HG03571 (cell line): ENCODE measurements around the gene BCKDK.
A peak's percentile ranks its signal among the peaks of the same experiment; 100 is the strongest.
"Not testable (repeated sequence)": the region's sequence is repeated elsewhere in the genome, so short reads cannot be mapped to it uniquely, and the experiment has no call there.

Experiments
- ATAC-seq: cut with Tn5 transposase; IDR thresholded peaks from one replicate; pipeline ENCODE4 v1.9.1; 2021; ENCODE audit not compliant: unreplicated experiment

The BCKDK gene

DNA sequence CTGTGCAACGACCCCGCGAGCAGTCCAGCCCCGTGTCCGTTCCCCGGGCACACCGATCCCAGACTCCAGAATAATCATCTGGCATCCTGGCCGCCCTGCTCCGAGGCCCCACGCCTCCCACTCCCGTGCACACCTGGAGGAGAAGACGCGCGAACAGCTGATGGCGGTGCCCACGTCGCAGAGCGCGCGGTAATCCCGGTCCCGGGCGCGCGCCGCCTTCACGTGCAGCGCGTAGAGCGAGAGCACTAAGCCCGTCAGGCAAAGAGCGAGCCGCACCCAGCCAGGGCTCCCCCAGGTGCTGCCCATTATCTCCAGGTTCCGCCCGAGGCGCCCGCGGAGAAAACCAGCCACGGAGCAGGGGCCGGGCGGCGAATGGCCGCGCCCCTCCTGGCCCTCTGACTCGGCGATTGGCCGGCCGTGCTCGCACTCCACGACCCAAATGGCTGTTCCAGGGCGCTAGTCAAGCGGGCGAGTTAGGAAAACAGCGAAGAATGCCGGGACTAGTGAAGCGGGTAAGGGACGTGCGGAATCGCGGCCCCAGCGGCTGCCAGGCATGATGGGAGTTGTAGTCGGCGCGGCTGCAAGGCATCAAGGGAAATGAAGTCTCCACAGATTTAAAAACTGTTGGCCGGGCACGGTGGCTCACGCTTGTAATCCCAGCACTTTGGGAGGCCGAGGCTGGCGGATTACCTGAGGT, 13.6 kb upstream of the BCKDK start, which contains the start of gene VKORC1:
TSS of gene VKORC1 (minus strand) at position 374 of the 697 bp plus-strand sequence. CDS start at position 306, 68 bp downstream.
- ATAC-seq: peak; percentile 84

DNA sequence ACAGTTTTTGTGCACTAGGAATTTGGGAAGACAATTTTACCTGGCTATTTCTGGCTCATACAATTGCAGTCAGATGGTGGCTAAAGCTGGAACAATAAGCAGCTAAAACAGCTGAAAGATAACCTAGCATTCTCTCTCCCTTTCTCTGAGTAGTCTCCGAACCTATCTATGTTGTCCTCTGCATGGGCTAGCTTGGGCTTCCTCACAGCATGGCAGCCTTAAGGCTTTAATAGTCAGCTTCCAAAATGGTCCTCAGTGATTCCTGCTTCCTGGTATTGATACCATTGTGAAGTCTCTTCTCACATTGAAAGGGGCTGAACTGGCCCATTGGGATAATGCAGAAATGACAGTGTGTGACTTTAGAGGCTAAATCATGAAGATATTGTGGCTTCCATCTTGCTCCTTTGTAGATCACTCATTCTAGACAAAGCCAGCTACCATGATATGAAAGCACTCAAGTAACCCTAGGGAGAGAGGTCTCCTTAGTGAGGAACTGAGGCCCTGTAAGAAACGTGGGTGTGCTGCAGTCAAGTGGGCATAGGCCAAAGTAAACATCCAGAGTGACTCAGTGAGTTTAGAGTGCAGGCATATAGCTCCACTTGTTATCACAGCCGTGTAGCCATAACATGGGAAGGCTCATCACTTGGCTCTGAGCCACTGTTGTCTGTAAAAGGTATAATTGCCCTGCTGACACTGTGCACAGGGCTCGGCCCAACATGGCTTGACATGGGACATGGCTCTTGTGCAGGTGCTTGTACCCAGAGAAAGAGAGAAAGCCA, 8.1 kb upstream of the BCKDK start:
- no peak for ATAC-seq

DNA sequence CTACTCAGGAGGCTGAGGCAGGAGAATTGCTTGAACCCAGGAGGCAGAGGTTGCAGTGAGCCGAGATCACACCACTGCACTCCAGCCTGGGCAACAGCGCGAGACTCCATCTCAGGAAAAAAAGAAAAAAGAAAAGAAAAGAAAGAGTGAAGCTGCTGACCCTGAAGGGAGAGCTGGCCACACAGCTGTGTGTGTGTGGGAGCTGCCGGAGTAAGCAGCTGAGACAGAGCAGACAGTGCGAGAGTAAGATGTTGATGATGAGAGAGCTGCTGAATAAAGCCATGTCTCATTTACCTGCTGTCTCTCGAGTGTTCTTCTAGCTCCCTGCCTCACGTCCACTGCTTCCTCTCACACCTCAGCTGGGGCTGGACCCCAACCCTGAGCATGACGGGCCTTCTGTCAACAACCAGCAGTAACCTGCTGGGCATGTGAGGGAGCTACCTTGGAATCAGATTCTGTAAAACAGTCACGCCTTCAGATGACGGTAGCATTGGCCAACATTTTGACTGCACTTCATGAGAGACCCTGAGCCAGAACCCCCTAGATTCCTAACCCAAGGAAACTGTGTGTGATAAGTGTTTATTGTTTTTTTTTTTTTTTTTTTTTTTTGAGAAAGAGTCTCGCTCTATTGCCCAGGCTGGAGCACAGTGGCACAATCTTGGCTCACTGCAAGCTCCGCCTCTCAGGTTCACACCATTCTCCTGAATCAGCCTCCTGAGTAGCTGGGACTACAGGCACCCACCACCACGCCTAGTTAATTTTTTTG, 7.1 kb upstream of the BCKDK start:
- ATAC-seq: not testable (repeated sequence)

DNA sequence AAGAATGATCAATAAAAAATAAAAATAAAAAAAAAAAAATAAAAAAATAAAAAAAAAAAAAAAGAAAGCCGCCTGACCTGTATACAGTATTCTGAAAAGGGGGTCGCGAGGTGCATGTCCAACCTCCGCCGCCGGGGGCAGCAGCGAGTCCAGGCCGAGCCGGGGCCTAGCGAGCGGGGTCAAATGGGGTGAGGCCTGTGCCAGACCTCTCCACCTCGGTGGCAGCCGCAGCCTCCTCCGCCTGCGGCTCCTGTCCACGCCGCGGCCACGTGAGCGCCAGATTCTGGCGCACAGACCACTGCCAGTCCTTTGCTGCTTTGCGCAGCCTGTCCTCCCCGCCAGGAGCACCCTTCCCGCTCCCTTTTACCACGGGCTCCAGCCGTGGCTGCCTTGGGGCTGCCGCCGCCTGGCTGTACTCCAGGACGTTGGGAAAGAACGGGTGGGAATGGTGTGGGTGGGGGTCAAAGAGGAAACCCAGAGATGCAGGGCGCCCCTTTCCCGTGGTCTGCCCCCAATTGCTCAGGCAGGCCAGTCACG, 2.4 kb upstream of the BCKDK start:
- no peak for ATAC-seq

GRCh38 chr16:31106509-31107464, 1.4 kb upstream of the BCKDK start:
- no peak for ATAC-seq

GRCh38 chr16:31107465-31107867, 720 bp upstream of the BCKDK start:
- peak; percentile 38 for ATAC-seq

- no peak for ATAC-seq
Observed at GRCh38 chr16:31108794-31109558, 790 bp downstream of the BCKDK start.

DNA sequence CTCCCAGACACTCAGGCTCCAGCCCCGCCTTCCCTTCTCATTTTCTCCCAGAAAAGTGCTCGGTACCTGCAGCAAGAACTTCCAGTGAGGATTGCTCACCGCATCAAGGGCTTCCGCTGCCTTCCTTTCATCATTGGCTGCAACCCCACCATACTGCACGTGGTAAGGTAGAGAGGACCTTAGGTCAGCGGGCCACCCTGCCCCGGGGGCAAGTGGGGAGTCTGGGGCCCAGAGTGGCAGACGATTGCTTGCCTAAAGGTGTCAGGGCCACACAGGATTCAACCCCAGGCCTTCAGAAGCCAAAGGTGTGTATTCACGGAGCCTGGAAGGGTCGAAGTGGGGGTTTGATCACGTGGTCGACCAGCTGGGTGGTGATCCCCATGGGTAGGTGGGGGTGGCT, 1.4 kb downstream of the BCKDK start:
- no peak for ATAC-seq

DNA sequence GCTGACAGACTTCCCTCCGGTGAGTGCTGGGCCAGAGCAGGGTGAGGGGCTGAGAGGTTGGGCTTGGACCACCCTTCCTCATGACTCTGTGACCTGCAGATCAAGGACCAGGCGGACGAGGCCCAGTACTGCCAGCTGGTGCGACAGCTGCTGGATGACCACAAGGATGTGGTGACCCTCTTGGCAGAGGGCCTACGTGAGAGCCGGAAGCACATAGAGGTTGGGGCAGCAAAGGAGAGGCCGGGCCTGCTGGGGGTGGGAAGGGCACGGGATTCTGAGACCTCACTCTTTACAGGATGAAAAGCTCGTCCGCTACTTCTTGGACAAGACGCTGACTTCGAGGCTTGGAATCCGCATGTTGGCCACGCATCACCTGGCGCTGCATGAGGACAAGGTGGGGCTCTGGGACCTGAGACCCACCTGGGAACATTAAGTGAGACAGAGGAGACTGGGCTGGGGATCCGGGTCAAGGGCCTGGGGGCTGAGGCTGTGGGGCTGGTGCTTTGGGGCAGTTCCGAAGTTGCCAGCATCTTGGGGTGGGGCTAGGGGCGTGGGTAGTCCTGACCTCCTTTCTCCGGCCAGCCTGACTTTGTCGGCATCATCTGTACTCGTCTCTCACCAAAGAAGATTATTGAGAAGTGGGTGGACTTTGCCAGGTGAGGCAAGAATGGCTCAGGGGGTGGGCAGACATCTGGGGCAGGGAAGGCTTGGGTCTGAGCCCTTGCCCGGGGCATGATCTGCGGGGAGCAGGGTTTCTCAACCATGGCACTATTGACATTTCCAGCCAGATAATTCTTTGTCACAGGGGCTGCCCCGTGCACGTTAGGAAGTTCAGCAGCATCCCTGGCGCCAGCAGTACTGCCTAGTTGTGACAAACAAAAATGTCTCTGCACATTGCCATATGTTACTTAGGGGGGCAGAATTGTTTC, 2.2 kb downstream of the BCKDK start:
- no peak for ATAC-seq

- ATAC-seq: no peak
Observed at GRCh38 chr16:31111881-31112466, 3.8 kb downstream of the BCKDK start.

DNA sequence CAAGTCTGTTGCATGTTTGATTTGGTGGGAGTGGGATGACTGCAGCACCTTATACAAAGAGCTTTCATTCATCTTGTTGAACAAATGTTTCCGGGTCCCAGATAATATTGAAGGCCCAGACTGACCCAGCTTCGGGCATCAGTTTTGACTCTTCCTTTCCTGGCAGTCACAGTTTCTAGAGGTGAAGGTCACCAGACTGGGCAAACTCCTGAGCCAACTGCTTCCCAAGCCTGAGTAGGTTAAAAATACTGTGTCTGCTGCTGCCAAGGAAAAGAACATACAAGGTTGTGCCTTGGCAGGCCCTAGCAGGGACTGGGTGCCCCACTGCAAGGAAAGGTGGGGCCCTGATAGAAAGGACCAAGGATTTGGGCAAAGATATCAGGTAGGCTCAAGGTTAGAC, 4.5 kb downstream of the BCKDK start:
- no peak for ATAC-seq

DNA sequence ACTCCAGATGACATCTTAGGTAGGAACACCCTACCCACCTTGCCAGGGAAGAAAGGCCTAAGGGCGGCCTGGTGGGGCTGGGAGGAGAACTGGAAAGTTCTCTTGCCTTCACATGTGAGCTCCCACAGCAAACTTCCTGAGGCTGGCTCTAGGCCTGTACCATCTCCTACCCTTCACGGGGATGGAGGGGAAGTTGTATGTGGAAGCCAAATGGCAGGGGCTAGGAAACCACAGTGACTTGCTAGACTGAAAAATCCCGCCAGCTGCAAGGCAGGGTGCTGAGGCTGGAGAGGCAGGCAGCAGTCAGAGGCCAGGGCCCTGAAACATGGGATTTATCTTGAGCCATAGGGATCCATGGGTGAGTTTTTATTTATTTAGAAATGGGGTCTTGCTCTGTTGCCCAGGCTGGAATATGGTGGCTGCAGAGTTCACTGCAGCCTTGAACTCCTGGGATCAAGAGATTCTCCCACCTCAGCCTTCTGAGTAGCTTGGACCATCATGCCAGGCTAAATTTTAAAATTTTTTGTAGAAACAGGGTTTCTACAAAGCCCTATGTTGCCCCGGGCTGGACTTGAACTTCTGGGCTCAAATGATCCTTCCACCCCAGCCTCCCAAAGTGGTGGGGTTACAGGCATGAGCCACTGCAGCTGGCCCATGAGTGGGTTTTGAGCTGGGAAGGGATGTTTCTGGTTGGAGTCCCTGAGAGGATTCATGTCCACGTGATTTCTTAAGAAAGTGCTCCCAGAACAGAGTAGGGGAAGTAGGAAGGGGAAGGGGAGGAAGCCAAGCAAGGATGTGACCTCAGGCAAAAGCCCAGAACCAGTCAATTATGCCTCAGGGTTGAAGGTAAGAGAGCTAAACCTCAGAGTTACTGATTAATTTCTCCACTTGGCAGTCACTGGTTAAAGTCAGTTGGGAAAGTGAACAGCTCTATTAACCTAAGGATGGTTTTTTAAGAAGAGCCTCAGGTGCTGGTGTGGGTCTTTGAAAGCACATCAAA, 5.2 kb downstream of the BCKDK start:
- no peak for ATAC-seq

DNA sequence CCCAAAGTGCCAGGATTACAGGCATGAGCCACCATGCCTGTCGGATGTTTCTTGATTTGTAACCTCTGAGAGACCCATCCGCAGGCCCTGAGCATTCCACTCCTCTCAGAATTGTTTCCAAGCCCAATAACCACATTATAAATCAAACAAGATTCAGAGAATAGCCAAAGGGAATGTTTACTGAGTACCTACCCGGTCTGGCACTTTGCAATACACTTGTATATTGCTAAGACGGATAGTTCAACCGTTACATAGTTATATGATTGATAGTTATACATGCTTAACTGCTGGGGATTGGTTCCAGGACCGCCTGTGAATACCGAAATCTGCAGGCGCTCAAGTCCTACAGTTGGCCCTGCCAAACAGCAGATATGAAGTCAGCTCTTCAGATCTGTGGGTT, 6.3 kb downstream of the BCKDK start:
- no peak for ATAC-seq

GRCh38 chr16:31117384-31118222, 9.4 kb downstream of the BCKDK start, which contains the start of gene KAT8:
Gene KAT8 (plus strand): TSS chr16:31117664. CDS start chr16:31117682, 18 bp downstream.
- peak; percentile 81 for ATAC-seq

DNA sequence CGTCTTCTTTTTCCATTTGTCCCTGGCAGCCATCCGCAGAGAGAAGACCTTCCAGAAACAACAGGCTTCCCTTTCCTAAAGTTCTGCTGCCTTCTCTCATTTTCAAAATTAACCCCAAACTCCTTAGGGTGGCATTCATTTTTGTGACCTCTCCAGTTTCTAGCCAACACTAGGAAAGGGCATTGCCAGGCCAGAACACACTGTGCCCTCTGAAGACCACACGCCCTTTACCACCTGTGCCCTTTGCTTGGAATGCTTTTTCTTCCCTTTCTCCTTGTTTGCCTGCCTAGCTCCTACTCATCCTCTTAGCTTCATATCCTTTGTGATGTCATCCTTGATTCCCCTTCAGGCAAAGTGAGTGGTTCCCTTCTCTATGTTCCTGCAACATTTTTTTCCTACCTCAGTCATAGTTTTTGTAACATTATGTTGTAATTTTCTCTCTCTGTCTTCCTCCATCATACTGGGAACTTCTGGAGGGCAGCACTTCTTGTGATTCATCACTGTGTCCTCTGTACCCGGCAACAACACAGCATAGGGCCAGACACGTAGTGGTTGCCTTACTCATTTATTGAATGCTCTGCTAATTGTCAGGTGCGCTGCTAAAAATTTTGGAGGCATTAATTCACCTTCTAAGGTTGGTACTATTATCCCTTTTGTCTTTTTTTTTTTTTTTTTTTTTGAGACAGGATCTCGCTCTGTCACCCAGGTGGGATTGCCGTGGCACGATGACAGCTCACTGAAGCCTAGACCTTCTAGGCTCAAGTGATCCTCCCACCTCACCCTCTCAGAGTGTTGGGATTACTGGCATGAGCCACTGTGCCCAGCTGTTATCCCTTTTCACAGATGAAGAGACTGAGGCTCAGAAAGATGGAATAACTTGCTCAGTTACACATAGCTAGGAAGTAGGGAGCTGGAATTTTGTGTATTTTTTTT, 10.3 kb downstream of the BCKDK start:
- no peak for ATAC-seq
